ENCODE data around the gene IL10.

- TF ChIP-seq POLR2A (IDR thresholded peaks at IDR 0.05) (no peak), CTCF (IDR thresholded peaks at IDR 0.05) (no peak), POLR2AphosphoS5 (IDR thresholded peaks at IDR 0.05) (no peak)
Observed at GRCh38 chr1:206787891-206788290, 15.6 kb upstream of the IL10 start.

All from suprapubic skin (tissue), 4 donors.